Endometrial microvascular endothelial cells (primary cell): ENCODE measurements around the gene IPO9. TPM values are rescaled to one million over a fixed set of nuclear protein-coding genes. Genes with fewer than 3 reads are reported as not detected.

Experiments
- in situ Hi-C: cut with HindIII; loops from 2 replicates; pipeline ENCODE4 v1.10.0; 2017; ENCODE audit warnings: low sequenced_read_pairs, low pct_unique_long_range_greater_than_20kb; ENCODE audit errors: inconsistent ontology term
- total RNA-seq: library from RNA; depleted of rRNA; stranded (reverse); fragments of >200 nt; gene quantifications from one replicate; pipeline ENCODE4 v1.2.3, GENCODE V29; 2015; ENCODE audit errors: inconsistent ontology term

Gene IPO9
- total RNA-seq: 31.1 TPM

DNA sequence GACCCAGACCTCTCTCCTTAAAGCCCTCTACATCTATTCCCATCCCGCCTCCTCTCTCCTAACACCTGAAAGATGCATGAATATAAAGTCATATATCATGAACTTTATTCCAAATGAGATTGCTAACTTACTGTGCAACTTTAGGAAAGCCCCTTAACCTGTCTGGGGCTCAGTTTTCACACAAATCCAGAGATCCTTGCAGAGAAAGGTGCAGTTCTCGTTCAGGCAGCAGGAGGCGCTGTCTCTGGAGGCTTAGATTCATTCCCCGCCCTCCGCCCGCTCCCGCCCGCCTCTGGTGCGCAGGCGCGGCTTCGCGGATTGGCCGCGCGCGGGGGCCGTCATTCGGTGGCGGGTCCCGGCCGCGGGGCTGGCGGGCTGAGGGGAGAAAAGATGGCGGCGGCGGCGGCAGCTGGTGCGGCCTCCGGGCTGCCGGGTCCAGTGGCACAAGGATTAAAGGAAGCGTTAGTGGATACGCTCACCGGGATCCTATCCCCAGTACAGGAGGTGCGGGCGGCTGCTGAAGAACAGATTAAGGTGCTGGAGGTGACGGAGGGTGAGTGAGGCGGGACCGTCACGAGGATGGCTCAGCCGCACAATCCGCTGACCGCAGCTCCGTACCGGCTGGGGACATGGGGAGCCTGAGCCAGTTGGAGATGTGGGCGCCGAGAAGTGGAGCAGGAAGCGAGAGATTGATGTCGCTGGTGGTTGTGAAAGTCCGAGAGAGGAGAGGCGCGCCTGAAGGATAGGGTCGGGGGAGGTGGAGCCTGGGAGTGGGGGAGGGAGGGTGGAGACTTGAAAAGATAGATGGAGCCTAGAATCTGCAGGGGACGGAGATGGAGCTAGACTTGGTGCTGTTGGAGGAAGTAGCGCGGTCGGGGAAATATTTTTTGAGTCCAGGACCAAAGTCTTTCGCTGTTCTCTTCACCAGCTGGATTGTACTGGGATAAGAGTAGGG, at the start of gene IPO9:
TSS of gene IPO9 (plus strand) at position 338 of the 955 bp plus-strand sequence. CDS start at position 391, 53 bp downstream.
- in situ Hi-C loops: no loop called here

DNA sequence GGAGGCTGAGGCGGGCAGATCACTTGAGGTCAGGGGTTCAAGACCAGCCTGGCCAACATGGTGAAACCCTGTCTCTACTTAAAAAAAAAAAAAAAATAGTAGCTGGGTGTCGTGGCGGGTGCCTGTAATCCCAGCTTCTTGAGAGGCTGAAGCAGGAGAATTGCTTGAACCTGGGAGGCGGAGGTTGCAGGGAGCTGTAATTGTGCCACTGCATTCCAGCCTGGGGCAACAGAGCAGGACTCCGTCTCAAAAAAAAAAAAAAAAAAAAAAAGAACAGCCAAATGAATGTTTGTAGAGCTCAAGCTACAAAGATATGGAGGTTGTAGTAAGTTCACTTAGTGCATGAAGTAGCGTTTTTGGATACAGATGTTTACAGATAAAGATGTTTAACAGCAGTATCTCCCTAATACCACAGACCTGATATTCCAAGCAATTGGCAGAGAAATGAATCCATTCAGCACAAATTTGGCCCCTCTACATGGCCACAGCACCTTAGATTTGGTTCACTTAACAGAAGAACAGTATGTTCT, 49.5 kb upstream of the IPO9 start:
- in situ Hi-C loops: no loop called here

DNA sequence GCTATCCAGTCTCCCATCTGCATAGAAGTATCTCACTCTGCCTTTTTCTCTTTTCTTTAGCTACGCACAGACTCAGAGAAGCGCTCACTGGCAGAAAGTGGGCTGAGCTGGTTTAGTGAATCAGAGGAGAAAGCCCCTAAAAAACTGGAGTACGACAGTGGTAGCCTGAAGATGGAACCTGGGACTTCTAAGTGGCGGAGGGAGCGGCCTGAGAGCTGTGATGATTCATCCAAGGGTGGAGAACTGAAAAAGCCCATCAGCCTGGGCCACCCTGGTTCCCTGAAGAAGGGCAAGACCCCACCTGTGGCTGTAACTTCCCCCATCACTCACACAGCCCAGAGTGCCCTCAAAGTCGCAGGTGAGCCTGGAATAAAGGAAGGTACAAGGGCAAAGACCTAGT, 48.0 kb upstream of the IPO9 start:
- in situ Hi-C loops: no loop called here

DNA sequence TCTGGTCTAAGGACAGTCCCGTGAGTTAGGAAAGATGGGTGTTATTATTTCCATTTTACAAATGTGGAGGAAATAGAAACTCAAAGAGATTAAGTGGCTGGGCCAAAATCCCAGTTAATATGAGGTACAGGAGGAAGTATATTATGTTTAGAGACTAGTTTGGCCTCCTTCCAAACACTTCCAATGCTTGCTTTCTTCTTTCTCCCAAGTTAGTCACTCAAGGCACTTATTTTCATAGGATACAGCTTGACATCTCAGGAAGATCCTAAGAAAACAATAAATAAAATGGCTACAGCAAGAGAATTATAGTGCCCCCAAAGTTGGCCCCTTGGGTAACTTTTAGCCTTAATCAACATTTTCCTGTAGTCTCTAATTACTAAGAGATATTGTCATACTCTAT, 47.5 kb upstream of the IPO9 start:
- in situ Hi-C loops: no loop called here

DNA sequence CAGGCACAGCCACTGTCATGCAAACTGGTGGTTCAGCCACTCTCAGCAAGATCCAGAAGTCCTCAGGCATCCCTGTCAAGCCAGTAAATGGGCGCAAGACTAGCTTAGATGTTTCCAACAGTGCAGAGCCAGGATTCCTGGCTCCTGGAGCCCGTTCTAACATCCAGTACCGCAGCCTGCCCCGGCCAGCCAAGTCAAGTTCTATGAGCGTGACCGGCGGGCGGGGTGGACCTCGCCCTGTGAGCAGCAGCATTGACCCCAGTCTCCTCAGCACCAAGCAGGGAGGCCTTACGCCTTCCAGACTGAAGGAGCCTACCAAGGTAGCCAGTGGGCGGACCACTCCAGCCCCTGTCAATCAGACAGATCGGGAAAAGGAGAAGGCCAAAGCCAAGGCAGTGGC, 46.6 kb upstream of the IPO9 start:
- in situ Hi-C loops: no loop called here

DNA sequence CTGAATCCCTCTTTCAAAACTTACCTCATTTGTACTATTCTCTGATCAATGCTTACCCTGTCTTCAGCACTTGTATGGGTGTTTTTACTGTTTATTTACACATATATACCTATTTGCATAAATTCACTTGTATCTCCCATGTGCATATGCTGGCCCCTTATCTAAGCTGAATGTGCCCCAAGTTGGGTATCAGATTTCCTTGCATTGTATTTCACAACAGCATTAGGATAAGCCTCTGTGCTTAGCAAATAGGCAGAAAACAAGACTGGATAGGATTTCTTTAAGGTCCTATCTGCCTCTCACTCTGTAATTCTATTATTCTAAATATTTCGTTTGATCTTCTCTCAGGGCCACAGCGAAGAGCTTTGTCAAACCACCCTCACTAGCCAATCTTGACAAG, 45.9 kb upstream of the IPO9 start:
- in situ Hi-C loops: no loop called here

DNA sequence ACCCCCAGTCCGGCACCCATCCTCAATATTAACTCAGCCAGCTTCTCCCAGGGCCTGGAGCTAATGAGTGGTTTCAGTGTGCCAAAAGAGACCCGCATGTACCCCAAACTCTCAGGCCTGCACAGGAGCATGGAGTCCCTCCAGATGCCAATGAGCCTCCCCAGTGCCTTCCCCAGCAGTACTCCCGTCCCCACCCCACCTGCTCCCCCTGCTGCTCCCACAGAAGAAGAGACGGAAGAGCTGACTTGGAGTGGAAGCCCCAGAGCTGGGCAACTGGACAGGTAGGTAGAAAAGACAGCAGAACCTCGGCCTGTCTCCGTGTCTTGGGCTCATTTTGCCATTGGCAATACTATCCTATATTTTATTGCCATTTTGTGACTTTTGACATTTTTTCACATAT, 45.4 kb upstream of the IPO9 start:
- in situ Hi-C loops: no loop called here

DNA sequence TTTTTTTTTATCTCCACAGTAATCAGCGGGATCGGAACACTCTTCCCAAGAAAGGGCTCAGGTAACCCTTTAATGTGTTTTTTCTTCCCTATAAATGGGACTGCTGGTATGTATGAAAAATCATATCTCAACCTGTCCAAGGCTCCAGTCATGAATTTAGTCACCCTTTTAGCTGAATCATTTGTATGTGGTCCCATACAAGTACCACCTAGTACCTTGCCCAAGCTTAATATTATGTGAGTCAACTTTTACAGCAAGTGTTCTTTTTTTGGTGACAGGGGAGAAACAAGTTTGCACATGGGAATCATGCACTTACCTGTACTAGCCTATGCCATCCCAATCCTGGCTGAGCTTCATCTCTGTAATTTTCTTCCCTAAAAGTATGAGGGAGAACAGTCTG, 43.7 kb upstream of the IPO9 start:
- in situ Hi-C loops: no loop called here

DNA sequence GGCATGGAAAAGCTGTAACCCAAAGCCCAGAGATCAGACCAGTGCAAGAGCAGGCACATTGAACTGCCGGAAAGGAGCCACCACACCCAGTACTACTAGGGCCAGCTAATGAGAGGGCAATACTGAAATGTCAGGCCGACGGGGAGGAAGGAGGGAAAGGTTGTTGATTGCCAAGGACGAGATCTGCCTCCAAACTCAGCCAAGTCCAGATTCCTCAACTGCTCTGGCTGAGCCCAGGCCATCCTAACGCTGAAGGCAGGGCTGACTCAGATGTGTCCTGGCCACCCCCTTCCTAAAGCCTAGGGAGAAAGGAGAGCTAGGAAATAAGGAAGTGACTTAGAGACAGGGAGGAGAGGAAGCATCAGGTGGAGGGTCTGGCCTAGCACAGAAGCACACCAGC, 42.1 kb upstream of the IPO9 start:
- in situ Hi-C loops: no loop called here

DNA sequence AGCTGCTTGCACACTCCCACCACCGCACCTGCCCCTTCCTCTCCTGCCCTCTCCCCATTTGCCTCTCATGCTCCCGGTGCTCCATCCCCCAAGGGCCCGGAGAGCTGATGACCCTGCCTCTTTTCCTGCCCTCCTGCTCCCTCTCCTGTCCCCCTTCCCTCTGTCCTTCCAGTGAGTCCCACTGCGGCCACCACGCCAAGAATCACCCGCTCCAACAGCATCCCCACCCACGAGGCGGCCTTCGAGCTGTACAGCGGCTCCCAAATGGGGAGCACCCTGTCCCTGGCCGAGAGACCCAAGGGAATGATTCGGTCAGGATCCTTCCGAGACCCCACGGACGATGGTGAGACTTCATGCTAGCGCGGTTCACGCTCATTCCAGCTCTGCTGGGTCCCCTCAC, 40.7 kb upstream of the IPO9 start:
- in situ Hi-C loops: no loop called here

DNA sequence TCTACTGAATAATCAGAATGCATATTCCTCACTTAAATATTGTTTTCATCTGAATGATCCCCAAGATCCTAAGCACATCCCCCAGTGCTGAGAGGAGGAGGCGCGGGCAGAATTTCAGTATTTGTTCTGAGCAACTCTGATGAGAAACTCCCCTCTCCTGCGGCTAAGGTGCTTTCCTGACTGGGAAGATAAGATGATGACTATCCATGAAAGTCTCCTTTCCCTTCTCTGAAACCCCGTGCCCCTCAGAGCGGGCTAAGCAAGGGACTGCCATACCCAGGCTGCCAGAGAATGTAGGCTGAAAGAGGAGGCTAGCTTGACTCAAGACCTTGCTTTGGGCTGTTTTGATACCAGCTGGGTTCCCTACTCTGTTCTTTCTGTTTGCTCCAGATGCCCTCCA, 39.7 kb upstream of the IPO9 start:
- in situ Hi-C loops: no loop called here

DNA sequence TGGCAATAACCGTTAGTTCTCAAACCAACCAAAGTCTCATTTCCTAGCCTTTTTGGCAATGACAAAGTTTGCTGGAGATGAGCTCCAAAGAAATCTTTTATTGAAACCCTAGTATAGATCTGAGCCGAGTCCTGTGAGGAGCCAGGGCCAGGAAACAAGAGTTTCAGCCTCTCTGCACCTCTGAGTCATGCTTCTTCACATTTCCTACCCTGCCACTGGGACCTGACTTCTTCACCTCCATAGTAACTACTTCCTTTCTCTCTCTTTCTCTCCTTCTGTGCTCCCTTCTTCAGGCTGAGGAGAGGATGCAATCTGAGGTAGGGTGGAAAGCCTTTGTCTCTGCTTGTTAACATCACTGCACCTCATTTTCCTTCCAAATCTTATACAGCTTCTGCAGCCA, 38.7 kb upstream of the IPO9 start:
- in situ Hi-C loops: no loop called here

DNA sequence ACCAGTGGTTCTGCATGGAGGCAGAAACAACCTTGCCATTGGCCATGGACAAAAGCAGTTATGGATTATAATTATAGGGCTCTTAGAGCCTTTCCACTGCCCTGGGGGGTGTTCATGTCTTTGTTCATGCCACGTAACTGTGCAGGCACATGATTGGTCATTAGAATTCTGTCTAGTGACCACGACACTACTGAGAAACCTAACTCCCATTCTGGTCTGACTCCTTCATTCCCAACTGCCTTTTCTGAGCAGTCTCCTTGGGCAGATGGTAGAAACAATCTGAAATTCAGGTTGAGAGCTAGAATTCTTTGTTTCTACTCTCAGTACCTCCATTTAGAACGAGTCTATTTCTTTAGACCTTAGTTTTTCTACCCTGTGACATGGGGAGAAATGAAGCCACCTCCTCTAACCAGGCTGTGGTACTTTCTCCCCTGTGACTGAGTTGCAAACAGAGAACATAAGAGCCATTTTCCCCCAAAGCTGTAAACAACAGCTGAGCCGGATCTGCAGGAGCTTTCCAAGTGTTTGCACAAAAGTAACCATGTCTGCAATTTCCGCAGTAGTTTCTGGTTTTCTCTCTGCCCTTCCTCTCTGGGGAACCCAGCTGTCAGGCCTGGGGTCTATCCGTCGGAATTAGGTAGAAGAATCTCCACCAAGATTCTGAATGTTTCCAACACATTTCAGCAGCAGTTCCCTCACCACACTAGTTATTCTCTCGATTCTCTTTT, 37.7 kb upstream of the IPO9 start:
- in situ Hi-C loops: no loop called here

DNA sequence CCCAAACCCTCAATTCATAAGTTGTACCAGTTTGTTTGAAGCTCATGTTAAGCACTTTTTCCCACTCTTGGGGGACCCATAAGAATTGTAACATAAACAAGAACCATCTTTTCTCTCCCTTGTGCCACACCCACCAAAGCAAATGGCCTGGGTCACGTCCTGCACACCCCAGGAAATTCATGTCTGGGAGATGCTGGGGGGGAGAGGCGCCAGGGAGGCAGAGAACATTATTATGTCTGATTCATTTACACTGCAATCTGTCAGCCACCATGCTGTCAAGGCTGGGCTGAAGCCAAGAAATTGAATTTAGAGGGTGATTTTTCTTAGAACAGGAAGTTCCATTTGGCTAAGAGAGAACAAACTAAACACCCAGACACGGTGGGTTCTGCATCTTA, 37.2 kb upstream of the IPO9 start:
- in situ Hi-C loops: no loop called here

DNA sequence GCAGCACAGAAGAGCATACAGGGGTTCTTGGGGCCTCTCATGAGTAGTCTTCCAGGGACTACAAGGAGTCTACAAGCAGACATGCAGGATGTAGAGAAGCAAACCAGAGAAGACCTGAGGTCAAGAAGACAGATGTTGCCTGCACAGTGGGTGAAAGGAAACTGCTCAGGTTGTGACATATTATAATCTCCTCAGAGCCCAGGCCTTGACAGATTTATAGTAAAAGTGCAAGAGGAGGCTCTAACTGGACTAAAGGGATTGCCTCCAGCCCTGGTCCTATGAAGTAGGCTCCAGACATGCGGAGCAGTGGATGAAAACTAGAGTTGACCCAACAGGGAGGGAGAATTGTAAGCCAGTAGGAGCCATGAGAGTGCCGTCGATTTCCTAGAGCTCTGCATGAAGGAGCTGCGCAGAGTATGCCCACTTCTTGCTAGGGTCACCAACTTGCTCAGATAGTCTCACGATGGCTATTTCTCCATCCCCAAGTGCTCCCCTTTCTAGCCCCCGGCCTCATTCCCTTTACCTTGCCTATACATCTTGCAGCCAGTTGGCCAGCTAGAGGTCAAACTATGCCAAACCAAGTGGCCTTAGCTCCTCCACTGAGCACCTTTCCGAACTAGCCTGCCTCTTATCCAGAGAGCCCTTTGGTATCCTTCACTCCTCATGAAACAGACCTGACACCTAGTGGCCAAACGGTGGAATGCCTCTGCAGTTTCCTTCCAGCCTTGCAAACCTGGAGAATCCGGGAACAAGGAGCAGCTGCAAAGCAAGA, 36.2 kb upstream of the IPO9 start:
- in situ Hi-C loops: no loop called here

DNA sequence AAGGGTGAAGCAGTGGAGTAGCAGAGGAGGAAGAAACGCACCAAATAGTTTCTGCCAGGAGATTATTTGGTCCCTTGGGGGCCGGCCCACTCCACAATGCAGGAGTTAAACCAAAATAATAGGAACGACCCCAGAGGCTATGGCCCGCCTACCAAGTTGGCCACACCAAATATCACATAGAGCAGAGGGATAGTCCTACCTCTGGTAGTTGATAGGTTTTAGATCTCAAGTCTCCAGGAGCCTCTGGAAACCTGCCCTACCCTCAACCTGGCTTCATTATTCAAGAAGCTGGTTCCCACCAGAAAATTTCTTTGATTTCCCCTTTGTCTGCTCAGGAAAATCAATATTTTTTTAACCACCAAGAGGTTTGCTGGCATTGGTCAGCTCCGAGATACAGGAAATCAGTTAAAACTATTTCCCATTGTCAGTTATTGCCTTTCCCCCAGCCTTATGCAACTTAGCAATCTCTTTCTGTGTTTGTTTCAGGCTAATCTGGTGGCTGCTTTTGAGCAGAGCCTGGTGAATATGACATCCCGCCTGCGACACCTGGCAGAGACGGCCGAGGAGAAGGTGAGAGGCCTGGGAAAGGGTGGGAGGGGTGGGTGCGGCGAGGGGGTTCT, 35.5 kb upstream of the IPO9 start:
- in situ Hi-C loops: no loop called here

DNA sequence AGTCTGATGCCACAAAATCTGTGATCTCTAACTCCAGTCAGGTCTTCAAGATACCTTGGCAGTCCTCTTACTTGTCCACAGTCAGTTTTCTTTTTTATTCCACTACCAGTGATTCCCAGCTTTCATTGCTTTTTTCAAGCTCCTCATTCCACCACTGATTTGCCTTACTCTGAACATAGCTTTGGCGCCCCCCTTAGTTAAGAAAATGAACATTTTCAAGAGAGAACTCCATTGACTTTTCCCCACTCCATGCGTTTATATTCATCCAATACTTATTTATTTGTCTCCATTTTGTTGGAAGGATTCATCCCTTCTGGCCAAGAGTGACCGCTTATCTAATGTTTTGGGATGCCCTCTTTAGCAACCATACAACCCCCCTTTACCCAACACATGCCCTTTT, 33.9 kb upstream of the IPO9 start:
- in situ Hi-C loops: no loop called here

DNA sequence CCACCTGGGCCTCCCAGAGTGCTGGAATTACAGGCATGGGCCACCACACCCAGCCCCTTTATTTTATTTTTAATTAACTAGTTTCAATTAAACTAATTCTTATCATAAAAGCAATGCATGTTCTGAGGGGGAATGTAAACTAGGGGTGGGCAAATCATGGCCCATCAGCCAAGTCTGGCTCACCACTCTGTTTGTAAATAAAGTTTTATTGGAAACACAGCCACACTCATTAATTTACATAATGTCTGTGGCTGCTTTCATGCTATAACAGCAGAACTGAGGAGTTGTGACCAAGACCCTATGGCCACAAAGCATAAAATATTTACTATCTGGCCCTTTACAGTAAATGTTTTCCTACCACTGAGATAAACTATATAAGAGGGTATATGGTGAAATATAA, 28.7 kb upstream of the IPO9 start:
- in situ Hi-C loops: no loop called here

DNA sequence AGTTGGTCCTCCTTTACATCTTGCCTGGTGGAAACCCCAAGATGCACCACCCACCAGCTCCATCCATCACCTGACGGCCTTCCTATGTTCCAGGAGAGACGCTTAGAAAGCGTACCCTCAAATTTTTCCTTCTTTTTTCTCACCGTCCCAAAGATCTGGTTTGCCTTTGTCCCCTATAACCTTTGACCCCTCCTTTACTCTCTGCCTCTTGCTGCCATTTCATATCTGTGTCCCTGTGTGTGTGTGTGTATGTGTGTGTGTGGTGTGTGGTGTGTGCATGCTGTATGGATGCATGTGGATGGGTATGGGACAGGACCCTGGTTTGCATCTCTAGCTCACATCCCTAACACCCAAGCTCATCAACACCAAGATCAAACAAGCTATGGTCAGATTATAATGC, 22.2 kb upstream of the IPO9 start:
- in situ Hi-C loops: no loop called here
